Measurements from ENCODE around the gene BEND6.

DNA sequence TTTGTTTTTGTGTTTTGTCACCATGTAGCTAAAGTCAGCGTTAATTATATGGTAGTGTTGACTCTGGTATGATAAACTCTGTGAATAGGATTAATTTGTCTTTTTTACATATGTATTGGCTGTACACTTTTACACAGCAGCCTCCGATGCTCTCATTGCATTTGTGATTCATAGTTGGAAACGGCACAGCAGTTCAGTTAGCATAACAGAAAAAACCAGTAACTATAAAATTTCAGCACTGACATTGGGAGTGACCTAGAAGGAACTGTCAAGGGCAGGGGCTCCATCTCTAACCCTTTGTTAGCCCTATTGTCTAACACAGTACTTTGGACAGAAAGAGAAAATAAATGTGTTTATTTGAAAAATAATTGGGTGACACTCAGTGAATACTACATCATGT lies 5.6 kb upstream of the BEND6 start:
- TF ChIP-seq CTCF (IDR thresholded peaks at IDR 0.05) (no peak), EP300 (IDR thresholded peaks at IDR 0.05) (no peak)
